GM18858 (cell line): ENCODE measurements around the gene CACNA1E.

Experiments used
- ATAC-seq: cut with Tn5 transposase; IDR thresholded peaks from one replicate; pipeline ENCODE4 v1.9.1; 2021; ENCODE audit not compliant: unreplicated experiment

The CACNA1E gene

GRCh38 chr1:181559142-181559541, 75.8 kb downstream of the CACNA1E start:
- ATAC-seq = no peak

- ATAC-seq = no peak
Observed at GRCh38 chr1:181562395-181562794, 79.1 kb downstream of the CACNA1E start.

- no peak for ATAC-seq
Observed at GRCh38 chr1:181568736-181569135, 85.4 kb downstream of the CACNA1E start.

DNA sequence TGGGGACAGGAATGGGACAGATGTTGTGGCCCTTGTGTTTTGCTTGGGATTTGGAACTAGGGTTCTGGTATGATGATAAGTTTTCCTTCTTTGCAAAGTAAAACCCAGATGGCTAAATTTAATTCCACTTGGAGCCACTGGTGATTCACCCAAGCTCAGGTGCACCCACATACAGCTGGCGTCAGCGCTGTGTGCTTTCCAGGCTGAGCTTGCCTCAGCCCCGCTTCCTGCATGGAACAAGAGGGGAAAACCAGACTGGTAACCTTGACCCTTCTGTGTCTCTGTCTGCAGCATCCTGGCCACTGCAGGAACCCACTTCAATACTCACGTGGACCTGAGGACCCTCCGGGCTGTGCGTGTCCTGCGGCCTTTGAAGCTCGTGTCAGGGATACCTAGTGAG, 94.2 kb downstream of the CACNA1E start:
- no peak for ATAC-seq

GRCh38 chr1:181583598-181583997, 100.3 kb downstream of the CACNA1E start:
- no peak for ATAC-seq

- ATAC-seq = no peak
Observed at GRCh38 chr1:181587870-181588438, 104.6 kb downstream of the CACNA1E start.

- no peak for ATAC-seq
Observed at GRCh38 chr1:181588631-181589030, 105.3 kb downstream of the CACNA1E start.

DNA sequence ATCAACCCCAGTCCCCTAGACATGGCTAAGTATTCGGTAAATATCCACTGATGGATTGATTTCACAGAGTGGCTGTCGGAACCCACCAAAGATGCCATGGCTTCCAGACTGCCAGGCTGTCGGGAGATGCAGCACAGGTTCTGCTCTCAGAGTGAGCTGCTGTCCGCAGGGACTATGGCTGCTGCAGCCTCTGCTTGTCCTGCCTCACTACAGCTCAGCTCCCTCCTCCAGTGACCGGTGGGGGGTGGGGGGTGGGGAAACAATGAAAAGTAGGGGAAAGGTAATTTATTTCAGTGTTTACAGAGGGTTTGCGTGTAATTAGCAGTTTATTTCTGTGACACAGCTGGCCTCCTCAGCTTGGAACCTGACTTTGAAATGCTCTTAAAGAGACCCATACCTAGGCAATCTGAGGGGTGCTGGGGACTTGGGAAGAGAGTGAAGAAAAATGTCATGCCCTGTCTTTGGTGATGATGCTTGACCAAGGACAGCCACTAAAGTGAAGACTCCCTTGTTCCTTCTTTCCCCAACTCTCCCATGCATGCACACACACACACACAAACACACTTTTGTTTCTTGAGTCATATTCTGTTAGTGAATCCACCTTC, 109.0 kb downstream of the CACNA1E start:
- no peak for ATAC-seq

- no peak for ATAC-seq
Observed at GRCh38 chr1:181593042-181593441, 109.7 kb downstream of the CACNA1E start.

DNA sequence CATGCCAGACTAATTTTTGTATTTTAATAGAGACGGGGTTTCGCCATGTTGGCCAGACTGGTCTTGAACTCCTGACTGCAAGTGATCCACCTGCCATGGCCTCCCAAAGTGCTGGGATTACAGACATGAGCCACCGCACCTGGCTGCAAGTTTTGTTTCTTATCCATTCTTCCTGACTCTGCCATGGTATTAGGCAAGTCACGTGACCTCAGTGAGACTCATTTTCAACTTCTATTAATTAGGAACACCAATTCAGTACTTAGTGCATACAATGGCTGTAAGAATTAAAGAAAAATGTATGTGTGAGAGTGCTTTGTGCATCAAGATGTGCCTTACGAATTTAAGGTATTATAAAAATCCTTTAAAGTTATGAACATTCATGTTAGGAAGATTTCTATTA, 111.2 kb downstream of the CACNA1E start:
- no peak for ATAC-seq

DNA sequence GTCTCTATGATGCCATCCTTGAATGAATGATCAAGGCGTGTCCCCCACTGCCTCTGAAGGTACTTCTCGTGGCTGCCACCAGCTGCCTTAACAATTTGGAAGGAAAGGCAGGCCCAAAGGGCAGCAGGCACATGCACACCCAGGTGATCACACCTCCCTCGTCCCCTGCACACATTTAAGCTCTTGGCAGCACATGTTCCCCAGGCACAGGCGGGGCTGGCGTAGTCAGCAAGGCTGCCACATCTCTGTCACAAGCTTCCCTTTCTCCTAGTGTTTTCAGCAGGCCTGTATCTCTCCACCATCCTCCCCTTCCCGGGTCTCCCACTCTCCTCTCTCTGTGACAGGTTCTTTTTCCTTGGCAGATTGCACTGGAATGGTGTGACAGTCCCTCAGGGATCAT, 111.9 kb downstream of the CACNA1E start:
- ATAC-seq = no peak

GRCh38 chr1:181601186-181601950, 118.1 kb downstream of the CACNA1E start:
- ATAC-seq = no peak

- ATAC-seq = no peak
Observed at GRCh38 chr1:181603735-181604410, 120.6 kb downstream of the CACNA1E start.

GRCh38 chr1:181604482-181605249, 121.3 kb downstream of the CACNA1E start:
- ATAC-seq = no peak

DNA sequence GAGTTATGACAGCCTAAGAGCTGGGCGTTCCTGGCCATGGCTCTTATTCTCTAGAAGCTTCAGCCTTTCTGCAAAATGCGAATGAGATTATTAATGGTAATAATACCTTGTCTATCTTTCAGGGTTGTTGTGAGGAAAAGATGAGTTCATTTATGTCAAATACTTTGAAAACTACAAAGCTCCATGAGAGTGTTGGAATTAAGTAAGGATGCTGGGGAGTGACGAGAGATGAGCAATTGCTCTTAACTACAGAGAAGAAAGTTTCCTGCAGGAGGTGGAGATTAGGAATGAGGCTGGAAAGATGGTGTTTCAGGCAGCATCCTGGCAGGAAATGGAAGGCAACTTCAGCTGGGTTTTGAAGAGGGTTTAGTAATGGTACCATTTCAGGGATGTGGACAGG, 124.2 kb downstream of the CACNA1E start:
- ATAC-seq = no peak

DNA sequence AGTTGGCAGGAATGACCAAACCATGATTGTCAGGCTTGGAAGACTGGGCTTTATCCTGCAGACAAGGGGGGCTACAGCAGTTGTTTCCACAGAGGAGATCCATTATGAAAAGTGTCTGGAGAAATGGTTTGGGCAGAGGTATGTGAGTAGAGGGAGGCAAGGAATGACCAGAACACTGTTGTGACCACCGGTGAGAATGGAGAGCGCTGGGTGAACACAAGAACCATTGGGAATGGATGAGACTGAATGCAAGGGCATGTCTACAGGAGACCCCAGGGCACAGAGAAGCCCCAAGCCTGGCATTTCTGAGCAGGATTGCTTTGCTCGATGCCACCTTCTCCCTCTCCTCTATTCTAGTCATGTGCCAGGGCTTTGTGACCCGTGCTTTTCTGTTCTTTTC, 125.1 kb downstream of the CACNA1E start:
- no peak for ATAC-seq

- ATAC-seq = no peak
Observed at GRCh38 chr1:181608948-181609347, 125.6 kb downstream of the CACNA1E start.

DNA sequence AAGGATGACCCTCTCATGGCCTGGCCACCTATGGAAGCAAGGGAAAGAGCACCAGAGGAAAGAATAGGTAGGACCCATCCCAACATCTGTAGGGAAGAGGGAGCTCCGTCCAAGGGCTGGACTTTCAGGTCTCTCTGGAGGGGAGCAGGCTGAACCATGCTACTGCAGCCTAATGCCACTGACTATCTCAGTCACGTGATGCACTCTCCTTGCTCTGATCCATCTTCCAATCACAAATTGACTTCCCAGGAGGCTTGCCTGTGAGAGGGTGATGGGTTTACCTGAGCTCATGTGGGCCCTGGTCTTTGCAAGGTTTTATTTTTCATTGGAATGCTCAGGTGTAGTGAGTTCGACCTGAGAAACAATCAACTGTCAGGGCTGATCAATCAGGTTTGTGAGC, 128.8 kb downstream of the CACNA1E start:
- ATAC-seq = no peak

DNA sequence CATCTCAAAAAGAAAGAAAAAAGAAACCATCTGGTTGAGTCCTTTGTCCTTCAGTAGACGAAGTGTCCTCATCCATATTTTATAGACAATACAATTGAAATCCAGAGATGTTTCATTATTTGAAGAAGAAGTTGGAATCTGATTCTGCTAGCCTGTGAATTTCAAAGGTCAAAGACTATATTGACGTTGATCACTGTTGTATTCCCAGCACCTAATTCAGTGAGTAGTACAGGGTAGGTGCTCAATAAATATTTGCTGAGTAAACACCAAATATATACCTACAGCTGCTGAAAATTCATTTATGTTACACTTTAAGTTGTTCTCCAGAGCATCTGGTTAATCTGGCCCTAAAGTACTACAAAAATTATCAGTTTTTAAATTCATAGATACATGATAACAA, 135.2 kb downstream of the CACNA1E start:
- no peak for ATAC-seq

GRCh38 chr1:181620183-181620582, 136.9 kb downstream of the CACNA1E start:
- no peak for ATAC-seq

- ATAC-seq = no peak
Observed at GRCh38 chr1:181623850-181624249, 140.5 kb downstream of the CACNA1E start.
